CD4-positive, alpha-beta T cell treated with Interferon alpha-2 for 1 hour (primary cell): ENCODE data around the gene TTLL12.

Experiments
- DNase-seq, 2 donors: peaks; one replicate each; pipeline ENCODE4 v3.0.0-alpha.2; 2020 to 2022

Gene TTLL12

DNA sequence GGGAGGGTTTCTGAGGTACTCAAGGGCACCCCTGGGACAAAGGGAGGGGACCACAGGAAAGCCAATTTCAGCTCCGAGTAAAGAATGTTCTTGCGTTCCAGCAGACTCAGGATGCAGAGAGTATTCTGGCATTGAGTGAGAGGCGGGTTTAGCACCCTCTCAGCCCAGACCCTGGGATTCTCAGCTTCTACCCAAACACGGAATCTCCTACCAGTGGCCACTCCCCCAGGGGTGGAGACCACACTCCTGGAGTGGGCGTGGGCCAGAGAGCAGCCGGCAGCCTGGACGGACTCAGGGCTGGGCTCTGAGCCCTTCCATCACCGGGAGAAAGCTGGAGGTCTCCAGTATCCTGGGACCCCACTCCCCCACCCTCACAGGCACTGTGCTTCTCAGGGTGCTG is 26.1 kb upstream of the TTLL12 start:
- no peak for DNase-seq

DNA sequence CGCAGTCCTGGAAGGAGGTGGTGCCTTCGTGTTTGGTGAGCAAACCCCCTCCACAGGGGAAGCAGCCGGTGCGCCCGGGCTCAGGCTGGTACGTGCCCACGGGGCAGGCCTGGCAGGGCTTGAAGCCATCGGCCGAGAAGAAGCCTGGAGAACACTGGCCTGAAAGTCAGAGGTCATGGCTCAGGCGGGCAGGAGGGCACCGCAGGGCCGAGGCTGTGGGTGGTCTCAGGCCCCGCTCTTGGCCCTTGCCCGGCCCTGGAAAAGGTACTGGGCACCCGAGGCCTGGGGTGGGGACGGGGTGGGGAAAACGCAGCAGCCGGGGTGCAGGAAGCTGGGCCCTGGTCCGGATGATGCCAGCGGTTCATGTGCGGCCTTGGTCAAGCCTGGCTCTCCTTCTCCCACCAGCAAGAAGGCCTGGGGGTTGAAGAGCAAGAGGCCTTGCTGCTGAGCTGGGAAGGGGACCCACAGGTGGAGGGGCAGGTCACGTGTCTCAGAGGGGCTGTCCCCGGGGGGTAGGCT is 25.6 kb upstream of the TTLL12 start:
- no peak for DNase-seq

DNA sequence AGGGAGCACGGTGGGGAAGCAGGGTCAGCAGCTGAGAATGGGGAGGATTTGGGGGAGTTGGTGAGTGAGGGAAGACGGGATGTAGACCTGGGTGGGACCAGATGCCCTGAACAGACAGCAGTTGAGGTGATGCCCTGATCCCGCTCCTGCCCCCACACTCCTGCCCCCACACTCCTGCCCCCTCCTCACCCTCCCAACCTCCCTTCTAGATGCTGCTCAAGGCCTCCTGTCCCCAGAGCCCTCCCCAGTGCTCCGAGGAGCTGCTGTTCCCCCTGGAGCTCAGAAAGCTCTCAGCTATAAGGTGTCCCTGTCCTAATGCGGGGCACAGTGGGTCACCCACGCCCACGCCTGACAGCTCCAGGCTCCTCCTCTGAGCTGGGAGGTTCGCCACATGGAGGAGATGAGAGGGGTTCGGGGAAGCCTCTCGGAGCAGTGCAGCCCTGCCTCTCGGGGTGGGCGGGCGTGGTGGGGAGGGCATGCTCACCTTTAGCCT is 25.1 kb upstream of the TTLL12 start:
- DNase-seq: no peak

DNA sequence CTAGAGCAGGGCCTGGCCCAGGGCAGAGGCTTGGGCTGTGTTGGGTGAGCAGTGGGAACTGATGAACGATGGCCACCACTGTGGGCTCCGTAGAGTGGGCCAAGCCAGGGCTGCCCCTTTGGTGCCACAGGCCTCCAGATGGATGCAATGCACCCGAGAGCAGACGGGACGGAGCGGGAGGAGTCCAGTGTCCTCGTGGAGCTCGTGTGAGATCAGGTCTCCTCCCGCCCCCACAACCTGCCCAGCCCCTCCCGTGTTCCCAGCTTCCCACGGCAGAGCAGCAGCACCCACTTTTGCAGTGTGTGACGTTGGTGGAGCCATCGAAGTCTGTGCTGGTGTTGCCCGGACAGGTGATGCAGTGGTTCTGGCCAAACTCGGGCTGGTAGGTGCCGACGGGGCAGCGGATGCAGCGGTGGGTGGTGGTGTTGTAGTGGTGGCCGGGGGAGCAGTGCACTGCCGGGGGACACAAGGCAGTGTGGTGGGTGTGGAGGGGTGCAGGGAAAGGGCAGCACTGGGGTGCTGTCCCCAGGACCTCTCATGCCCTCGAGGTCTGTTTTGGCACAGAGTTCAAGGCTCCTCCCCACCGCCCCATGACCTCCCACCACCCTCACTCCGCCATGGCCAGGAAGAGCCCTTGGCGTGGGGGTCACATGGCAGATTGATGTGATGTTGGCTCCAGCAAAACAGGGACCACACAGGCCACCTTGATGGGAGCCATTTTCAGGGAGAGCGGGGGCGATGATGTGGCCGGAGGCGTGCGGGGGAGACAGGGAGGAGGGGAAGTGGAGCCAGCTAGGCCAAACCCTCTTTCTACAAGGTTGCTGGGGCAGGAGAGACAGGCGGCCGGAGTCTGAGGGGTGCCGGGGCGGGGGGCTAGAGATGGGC is 23.9 kb upstream of the TTLL12 start:
- no peak for DNase-seq

DNA sequence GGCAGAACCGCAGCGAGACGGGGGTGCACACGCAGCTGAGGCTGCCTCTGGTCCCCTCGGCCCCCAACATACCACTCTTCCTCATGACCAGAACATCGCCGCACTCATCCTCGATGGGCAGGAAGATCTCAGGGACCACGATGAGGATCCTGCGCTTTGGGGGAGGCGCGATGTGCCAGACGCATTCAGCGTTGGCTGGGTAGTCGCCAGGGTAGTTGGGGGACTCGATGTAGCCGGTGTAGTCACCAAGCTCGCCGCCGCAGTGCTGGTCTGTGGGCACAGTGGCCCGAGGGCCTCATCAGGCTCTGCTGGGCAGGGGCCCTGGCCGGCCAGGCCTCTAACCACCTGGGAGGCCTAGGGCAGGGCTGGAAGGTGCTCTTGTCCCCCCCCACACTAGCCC is 23.0 kb upstream of the TTLL12 start:
- no peak for DNase-seq

DNA sequence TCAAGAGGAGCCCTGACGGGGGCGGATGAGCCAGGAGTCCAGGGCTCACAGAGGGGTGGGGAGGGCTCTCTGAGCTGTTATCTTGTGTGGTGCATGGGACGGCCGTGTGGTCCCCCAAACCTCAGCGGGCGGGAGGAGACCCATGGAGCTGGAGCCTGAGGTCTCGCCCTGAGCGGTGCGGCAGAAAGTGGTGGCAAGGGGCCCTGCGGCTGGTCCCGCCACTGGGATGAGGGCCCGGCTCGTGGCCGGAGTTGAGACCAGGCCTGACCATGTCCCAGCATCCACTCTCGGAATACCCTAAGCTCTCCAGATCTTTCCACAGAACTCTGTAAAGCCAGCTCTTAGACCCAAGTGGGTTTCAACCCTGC is 22.6 kb upstream of the TTLL12 start:
- no peak for DNase-seq

DNA sequence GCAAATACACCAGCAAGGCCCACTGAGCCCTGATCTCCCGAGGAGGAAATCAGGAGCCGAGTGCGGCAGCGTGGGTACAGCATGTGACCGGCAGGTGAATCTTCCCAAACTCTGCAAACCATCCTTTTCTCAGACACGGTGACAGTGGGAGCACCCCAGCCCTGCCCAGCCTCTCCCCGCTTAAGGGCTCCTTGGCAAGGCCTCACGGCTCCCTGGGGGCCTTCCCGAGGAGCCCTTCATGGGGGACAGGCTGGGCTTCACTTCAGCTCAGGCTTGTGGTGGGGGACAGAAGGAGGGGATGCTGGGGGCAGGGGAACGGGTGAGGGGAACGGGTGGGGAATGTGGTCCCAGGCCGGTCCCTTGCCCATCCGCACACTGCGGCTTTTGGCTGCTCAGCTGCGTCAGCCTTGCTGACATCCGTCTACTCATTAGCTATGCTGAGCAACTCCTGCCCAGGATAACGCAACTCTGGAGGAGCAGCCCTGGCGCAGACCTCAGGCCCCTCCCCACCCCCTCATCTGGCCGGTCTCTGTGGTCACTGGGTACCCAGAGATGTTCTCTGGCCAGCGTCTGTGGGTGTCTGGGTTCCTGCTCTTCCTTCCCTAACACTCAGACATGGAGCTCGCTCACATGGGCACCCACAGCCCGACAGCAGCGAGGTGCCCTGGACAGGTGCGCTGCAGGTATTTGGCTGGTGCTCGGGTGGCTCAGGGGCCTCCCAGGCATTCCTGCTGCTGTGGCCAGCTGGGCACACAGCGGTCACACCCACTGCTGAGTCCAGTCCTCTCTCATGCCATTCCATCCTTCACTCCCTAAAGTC is 22.0 kb upstream of the TTLL12 start:
- DNase-seq: no peak

DNA sequence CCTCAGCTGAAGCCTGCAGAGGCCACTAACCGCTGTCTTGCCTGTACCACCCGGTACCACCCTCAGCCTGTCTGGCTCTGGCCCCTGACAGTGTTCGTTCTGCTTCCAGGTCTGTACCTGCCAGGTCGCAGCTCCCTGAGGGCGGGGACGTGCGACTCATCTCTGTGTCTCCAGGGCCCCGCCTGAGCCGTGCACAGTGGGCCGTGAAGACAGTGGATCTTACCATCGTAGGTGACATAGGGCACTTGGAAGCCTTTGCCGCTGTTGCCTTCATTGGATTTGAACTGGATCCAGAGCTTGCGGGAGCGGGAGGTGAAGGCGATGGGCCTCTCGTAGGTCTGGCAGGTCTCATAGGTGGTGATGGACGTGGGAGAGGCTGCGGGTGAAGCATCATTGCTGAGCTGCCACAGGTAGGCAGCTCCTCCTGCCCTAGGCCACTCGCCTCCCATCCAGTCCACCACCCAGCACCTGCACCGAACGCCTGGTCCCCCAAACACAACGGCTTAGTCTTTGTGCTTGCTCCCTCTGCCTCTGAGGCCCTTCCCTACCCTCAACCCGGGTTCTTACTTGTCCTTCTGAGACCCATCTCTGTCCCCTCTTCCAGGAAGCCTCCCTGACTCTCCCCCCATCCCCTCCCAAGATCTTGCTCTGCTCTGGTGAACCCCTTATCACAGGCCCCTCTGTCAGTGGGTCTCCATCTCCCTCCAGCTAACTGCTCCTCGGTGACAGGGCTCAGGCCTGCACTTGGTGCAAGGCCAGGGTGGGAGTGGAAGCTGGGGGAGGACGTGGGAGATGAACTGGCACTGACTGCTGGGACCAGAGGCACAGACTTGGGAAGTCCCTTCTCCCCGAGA is 21.1 kb upstream of the TTLL12 start:
- DNase-seq: no peak

DNA sequence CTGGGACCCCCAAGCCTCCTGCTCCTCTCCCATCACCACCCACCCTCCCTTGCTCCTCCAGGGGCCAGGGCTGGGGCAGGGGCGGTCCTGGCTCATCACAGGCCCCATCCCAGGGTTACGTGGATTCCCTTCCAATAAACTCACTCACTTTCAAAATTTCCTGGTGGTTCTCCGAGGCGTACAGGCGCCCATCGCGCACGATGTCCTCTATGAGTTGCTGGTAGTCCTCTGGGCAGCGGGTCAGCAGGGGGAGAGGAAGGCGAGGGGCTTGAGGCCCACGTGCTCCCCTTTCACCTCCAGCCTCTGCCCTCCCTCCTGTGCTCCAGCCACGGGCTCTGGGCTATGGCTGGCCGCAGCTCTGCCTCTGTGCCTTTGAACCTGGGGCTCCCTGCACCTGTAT is 20.5 kb upstream of the TTLL12 start:
- no peak for DNase-seq

DNA sequence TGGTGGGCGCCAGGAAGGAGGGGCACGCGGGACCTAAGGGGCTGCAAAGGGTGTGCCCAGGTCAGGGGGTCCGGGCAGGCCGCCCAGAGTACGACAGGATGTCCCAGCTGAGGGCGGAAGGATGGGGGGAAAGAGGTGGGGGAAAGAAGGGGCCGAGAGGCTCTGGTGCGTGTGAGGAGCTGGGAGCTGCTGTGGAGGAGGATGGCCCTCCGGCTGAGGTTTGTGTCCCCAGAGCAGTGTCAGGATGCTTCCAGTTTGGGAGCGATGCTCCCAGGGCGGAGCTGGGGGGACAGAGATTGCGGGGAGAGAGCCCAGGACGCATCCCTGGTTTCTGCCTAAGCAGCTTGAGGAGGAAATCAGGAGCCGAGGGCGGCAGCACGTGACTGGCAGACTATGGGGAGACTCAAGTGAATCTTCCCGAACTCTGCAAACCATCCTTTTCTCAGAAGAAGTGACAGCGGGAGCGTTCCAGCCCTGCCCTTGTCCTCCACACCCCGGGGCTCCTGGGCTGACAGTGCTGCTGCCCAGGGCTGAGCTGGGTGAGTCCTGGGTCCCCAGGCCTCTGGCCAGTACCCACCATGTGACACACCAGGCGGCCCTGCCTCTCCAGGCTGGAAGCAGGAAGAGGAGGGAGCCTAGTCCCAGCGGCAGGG is 19.7 kb upstream of the TTLL12 start:
- DNase-seq: no peak

DNA sequence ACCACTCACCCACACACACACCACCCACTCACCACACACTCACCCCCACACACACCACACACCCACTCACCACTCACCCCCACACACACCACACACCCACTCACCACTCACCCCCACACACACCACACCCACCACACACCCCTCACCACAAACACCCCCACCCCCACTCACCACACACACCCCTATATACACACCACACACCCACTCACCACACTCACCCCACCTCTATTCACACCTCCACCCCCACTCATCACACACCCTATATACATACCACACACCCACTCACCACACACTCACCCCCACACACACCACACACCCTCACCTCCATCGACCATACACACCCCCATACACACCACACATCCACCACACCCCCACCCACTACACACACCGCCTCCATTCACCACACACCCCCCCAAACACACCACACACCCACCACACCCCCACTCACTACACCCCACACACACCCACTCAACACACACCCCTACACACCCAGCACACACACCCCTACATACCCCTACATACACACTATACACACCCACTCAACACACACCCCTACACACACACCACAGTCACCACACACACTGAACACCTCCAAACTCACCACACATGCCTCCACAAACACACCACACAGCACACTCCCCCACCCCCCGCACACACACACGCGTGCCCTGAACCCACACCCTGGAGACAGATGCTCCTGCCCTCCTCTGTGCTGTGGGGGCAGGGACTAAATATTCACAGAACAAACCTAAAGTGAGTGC is 19.0 kb upstream of the TTLL12 start:
- peak; percentile 44 to 51 for DNase-seq

DNA sequence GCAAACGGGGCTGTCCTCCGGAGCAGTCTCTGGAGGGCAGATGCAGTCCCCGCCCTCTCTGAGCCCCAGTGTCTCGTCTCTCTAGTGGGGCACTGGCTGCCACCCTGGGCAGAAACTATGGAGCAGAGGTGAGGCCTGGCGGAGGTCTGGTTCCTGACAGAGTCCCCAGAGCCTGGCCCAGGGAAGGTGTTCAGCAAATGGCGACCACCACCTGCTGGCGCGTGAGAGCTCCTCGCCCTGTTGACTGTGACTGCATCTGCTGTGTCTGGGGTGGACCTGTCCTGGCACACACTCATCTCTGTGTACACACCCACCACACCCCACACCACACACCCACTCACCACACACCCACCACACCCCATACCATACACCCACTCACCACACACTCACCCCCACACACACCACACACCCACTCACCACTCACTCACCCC is 18.3 kb upstream of the TTLL12 start:
- peak in 1 of 2 donors; percentile 26 for DNase-seq

DNA sequence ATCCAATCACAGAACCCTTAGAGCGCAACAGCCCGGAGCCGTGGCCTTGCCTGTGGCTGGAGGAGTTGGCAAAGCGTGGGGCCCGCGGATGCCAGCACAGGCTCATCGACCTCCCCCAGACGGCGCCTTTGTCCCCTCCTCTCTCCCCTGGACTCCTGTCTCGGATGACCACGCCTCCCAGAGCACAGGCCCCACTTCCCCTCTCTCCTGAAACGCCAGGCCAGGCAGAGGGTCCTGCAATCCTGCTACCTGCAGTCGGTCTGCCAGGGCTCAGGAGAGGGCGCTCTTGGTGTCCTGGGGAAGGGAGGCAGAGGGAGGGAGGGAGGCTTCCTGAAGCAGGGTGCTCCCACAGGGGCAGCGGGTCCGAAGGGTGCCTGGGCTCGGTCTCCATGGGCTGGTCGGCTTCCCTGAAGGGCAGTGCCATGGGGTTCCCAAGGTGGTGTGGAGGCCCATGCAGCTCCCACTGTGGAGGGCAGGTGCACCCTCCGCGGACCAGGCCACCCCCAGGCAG is 16.6 kb upstream of the TTLL12 start:
- no peak for DNase-seq

DNA sequence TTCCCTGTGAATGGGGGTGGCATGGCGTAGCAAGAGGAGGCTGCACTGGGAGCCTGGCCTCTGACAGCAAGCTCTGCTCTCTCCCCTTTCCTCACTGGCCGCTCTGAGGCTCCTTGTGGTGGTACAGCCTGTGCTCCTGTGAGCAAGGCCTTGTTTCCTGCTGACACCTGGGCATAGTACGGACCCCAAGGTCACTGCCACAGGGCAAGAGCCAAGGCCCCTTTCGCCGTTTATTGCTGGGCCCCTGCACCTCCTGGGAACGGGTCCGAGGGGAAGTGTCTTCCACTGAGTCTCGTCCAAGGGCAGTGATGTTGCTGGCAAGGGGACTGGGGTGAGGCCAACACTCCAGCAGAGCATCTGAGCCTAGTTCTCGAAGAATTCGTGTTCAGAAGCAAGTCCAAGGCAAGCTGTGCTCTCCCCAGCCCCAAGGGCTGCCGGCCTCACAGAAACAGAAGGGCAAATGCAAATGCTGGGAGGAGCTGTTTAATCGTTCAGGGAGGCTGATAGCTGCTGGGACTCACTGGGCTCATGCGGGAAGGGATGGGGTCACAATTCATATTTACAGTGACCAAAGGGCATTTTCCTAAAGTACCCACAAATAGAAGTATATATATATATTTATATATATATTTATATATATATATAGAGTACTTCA is 15.9 kb upstream of the TTLL12 start:
- DNase-seq: no peak

DNA sequence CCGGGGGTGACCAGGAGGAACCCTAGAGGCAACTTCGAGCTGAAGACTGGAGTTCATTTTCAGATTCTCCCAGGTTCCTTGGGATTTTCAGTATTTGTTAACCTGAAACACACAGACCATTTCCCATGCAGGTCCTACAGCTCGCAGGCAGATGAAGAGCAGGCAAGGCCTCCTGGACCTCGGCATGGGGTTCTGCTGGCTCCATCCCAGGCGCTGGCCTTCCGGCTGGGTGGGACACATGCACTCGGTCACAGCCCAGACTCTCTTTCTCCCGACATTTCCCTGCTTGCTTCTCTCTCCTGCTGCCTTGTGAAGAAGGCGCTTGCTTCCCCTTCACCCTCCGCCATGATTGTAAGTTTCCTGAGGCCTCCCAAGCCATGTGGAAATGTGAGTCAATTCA is 15.4 kb upstream of the TTLL12 start:
- no peak for DNase-seq

DNA sequence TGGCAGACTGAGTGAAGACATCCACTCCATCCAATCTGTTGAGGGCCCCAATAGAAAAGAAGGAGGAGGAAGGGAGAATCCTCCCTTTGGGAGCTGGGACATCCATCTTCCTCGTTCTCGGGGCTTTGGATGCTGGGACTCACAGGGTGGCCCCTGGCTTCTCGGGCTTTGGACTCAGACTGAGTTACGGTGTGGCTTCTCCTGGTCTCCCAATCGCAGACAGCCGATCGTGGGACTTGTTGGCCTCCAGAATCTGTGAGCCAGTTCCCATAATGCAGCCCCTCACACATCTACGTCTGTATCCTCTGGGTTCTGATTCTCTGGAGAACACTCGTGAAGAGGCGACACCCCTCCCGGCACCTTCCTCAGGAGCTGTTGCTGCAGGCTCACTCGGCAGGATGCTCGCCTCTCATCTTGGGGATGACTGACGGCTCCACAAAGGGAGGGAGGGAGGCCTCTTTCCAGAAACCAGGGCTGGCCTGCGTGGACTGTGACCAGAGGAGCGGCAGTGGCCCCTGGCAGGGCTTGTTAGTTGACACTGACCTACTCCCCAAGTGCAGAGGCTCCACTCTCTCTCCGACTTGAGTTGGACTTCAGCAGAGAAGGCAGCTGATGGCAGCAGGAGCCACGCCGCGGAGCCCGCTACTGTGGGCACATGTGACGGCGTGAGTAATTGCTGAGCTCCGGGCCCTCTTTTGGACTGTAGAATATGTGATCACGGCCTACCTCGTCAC is 14.7 kb upstream of the TTLL12 start:
- no peak for DNase-seq

DNA sequence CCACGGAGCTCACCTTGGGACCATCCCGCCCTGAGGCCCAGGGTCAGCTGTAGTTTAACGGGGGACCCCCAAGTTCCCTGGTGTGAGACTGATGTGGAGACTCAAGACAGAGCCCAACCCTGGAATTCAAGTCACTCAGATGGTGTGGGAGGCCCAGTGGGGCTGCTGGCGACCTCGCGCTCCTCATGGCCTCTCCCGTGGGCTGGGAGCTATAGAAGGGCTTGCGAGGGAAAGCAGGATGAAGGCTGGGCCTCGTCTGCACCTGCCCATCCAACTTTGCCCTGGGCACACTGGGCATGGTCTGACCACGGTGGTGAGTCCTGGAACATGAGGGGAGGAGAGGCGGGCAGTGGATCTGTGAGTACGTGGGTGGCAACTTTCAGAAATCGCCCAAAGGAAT is 13.6 kb upstream of the TTLL12 start:
- no peak for DNase-seq

DNA sequence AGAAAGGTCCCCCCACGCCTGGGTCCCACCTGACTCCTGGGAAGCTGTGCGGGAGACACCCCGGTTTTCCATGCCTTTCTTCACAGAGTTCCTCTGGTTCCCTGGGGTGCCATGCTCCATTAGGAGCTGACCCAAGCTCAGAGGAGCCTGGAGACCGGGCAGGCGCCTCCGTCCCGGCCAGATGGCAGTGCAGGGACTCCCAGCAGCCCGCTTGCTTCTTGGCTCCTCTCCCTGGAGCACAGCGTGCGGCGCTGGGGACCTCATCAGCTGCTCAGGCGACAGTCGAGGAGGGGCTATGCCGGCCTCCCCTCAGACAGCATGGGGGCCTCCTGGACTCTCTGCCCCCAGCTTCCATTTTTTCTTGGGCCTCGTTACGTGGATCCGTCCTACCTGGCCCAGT is 13.1 kb upstream of the TTLL12 start:
- no peak for DNase-seq

DNA sequence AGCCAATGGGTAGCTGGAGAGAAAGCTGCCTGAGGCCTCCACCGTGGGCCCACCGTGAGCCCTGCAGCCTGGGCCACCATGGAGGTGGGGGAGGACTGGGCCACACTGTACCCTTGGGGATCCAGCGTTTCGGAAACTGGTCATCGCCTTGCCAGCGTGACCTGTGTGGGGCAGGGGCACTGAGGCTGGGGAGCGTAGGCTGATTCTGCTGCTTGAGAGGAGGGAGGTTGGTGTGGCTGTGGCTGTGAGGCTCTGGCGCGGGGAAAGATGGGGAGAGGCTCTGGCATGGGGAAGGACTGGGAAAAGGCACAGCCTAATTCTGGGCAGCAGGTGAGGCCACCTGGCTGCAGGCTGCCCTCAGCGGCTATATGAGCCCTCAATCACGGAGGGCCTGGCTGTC is 12.6 kb upstream of the TTLL12 start:
- DNase-seq: no peak

DNA sequence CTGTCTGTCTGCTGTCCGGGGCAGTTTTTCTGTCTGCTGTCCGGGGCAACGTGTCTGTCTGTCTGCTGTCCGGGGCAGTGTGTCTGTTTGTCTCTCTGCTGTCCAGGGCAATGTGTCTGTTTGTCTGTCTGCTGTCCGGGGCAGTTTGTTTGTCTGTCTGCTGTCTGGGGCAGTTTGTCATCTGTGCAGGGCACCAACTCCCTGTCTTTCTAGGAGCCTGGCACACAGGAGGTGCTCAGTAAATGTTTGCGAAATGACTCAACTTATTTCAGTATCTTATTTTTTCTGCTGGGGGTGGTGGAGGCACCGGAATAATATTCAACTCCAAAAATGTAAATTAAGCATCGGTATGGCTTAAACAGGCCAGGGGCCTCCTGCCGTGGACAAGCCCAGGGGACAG is 12.0 kb upstream of the TTLL12 start:
- no peak for DNase-seq
